Pancreas (tissue), 10 donors: Measurements from ENCODE around the gene FAM53B. TPM values are rescaled to one million over a fixed set of nuclear protein-coding genes. Genes with fewer than 3 reads are reported as not detected.
A peak's percentile ranks its signal among the peaks of the same experiment; 100 is the strongest.

Experiments
- ATAC-seq, 4 donors: fragments of 200-7000 bp; cut with Tn5 transposase; one replicate each; pipeline versions ENCODE4 v1.8.0 to v1.9.1; 2020; ENCODE audit warnings: mild to moderate bottlenecking in 4 of 4, moderate library complexity in 4 of 4
- DNase-seq, 6 donors: peaks; one replicate each; pipeline ENCODE4 v3.0.0-alpha.2; 2020
- FAIRE-seq: peaks from 2 replicates; lab custom pipeline; 2012; peaks lifted over from hg19 to GRCh38; lab: Jason Lieb, UNC
- H3K27ac ChIP-seq, 4 donors: fragments of 200-600 bp; sonication (generic); 1 replicate in 3 of 4; 2 replicates in 1 of 4; pipeline versions ENCODE4 v1.5.0 to v1.8.0; 2020
- H3K27me3 ChIP-seq, 4 donors: fragments of 200-600 bp; one replicate each; pipeline ENCODE4 v1.8.0; 2021
- H3K36me3 ChIP-seq, 3 donors: fragments of 200-600 bp; sonication (generic) in 1 of 3; one replicate each; pipeline versions ENCODE4 v1.5.0 to v1.8.0; 2020 to 2021
- H3K4me1 ChIP-seq, 3 donors: fragments of 200-600 bp; one replicate each; pipeline ENCODE4 v1.8.0; 2021
- H3K4me3 ChIP-seq, 4 donors: fragments of 200-600 bp; sonication (generic) in 2 of 4; one replicate each; pipeline versions ENCODE4 v1.5.0 to v1.8.0; 2020 to 2021
- H3K9me3 ChIP-seq, 4 donors: fragments of 200-600 bp; one replicate each; pipeline ENCODE4 v1.8.0; 2021
- CTCF ChIP-seq, 4 donors: fragments of 200-600 bp; sonication (generic) in 3 of 4; IDR thresholded peaks; one replicate each; pipeline versions ENCODE4 v1.5.0 to v1.8.0; 2021; ENCODE audit warnings: antibody characterized with exemption in 4 of 4
- WGBS, 2 donors: extraction: QIAGEN DNeasy Blood & Tissue Kit; methylation state at CpG; one replicate each; pipeline ENCODE4 v1.1.7; 2013; 5-methylcytosine and 5-hydroxymethylcytosine counted together
- intact Hi-C, 3 donors: fragments of 100-400 bp; cut with DNase I; formaldehyde crosslinking; loops; one replicate each; pipeline versions ENCODE4 v1.11.1 to v1.14.2; 2022
- polyA plus RNA-seq, 2 donors: library from polyadenylated mRNA; stranded (reverse); fragments of 200-250 nt; gene quantifications; one replicate each; pipeline ENCODE4 v1.2.3, GENCODE V29; 2013
- total RNA-seq, 6 donors: library from RNA; stranded (reverse); fragmentation: NEBNext Ultra II Directional in 4 of 6; extraction: Animal tissue kit (Norgen Biotek cat#: 25700) in 4 of 6; gene quantifications; one replicate each; pipeline versions ENCODE4 v1.2.1 to v1.2.4, GENCODE V29; 2021 to 2023
- donor health status: healthy with polysubstance abuse.
- donor health status: DM: no; HTN: no; CAD: no; lungs with moderate emphysema.
- donor health status: DM: no; HTN: no; CAD: no.
- donor health status: control.
- donor health status: control.
- donor health status: Bipolar disorder and iron deficiency.
- donor health status: DM: yes; HTN: yes; CAD: no.
- donor health status: DM: no; HTN: no; CAD: no.
- donor health status: DM: no; HTN: no; CAD: no.
- donor health status: DM: yes; HTN: yes; CAD: no.

FAM53B gene
- total and polyA plus RNA-seq, 8 donors = 5.3 to 16.4 (median 8.5) TPM

GRCh38 chr10:124646483-124647352 is 97.5 kb downstream of the FAM53B start:
- no peak for FAIRE-seq

DNA sequence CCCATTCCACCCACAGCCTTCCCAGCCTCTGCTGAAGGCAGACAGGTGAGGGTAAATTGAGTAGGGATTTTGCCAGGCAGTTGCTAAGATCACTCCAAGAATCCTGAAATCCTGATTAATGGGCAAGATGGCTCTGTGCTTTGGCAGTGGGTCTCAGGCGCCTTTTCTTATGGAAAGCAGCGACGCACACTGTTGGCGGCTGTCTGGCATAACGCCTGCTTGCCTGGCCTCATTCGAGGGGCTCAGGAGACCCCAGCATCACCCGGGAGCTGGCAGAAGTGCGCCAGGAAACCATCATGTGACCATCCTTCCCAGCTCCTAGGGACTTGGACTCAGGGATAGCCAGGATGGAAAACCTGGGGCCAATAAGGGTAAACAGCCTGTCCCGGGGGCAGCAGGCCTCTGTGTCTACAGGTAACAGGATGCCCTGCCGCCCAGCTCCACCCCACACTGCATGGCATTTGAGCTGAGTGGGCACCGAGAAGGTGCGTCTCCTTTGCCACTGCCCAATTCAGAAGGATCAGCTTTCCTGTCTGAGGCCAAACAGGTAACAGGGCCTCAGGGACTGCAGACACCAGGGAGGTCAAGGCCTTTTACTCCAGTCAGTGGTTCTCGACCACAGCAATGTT is 98.6 kb downstream of the FAM53B start:
- H3K27ac ChIP-seq = no peak overlapping the region

More at GRCh38 chr10:124646483-124647352, 97.5 kb downstream of the FAM53B start:
- Histone ChIP-seq H3K27ac (no peak overlapping the region), H3K4me1 (peaks cover 0 to 12% (median 0%) of the 10 kb centered on the region in 3 donors), H3K4me3 (no peak overlapping the region), H3K9me3 (no peaks in the 10 kb centered on the region), H3K27me3 (no peaks in the 10 kb centered on the region), H3K36me3 (no peaks in the 10 kb centered on the region)
- ATAC-seq (peak in 3 of 4 donors; percentile 29 to 52 (median 52)), DNase-seq (peak in 2 of 6 donors; percentile 34 to 53)
- WGBS, 2 donors = 87 to 89% methylated on average over 19 of the region's 19 CpGs
- intact Hi-C loops = no loop called here
- no peak for TF ChIP-seq CTCF (IDR thresholded peaks at IDR 0.05)

DNA sequence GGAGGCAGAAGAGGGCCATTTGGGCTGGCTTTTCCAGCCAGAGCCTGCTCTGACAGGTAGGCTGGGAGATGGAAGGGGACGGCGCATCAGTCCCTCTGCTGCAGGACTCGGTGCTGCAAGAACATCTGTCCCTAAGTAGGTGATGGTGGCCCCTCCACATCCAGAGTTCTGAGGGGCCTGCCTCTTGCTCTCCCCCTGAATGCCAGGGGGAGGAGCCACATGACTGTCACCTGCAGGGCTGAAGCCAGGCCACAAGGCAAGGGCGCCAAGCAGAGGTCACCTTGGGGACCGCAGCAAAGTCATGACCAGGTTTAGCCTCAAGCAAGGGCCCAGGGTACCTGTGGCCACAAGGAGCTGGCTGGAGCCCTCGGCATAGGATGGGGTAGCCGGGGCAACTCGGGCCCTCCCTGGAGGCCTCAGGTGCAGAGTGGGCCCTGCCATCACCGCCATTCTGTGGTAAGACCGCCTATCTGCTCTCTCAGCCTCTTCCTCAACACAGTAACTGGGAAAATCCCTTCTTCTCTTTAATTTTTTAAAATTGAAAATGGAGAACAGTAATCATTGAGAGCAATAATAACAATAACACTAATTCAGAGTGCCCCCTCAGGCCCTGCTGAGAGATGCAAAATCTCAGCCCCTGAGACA is 99.3 kb downstream of the FAM53B start:
- no peak for TF ChIP-seq CTCF (IDR thresholded peaks at IDR 0.05)
- no peak overlapping the region for H3K4me3 ChIP-seq
- H3K4me1 ChIP-seq = peaks cover 0 to 12% (median 0%) of the 10 kb centered on the region in 3 donors
- H3K9me3 ChIP-seq = no peaks in the 10 kb centered on the region
- no peaks in the 10 kb centered on the region for H3K27me3 ChIP-seq
- H3K27ac ChIP-seq = no peak overlapping the region
- FAIRE-seq (no peak), DNase-seq (peak in 1 of 6 donors; percentile 41), ATAC-seq (no peak)
- intact Hi-C loops = no loop called here
- WGBS, 2 donors = 97 to 100% methylated on average over 10 of the region's 10 CpGs
- no peaks in the 10 kb centered on the region for H3K36me3 ChIP-seq

More for the DNA sequence above, 98.6 kb downstream of the FAM53B start:
- no peaks in the 10 kb centered on the region for H3K27me3 ChIP-seq
- no peaks in the 10 kb centered on the region for H3K36me3 ChIP-seq
- no peak for FAIRE-seq
- no peak for ATAC-seq
- 91 to 93% methylated on average over 13 of the region's 13 CpGs for WGBS, 2 donors
- no peaks in the 10 kb centered on the region for H3K9me3 ChIP-seq
- intact Hi-C loops = no loop called here
- DNase-seq = peak in 1 of 6 donors; percentile 30
- no peak overlapping the region for H3K4me3 ChIP-seq
- peaks cover 0 to 12% (median 0%) of the 10 kb centered on the region in 3 donors for H3K4me1 ChIP-seq
- no peak for TF ChIP-seq CTCF (IDR thresholded peaks at IDR 0.05)

DNA sequence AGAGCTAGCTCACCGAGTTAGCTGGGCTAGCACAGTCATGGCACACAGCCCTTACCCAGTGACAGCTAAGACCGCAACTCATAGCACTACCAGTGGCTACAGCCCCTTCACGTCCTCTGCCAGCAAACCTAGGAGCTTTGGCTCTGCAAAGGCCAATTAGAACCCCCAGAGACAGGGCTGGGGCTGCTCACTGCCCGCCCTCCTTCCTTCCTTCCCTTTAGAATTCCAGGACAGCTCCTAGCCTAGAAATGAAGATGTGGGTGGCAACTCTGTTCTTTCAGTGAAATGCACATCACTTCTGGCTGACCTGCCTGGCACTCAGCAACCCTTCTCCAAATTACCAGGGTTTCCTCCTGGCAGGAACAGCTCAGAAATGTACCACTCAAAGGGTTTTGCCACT is 99.9 kb downstream of the FAM53B start:
- no peak for FAIRE-seq
- peaks cover 0 to 10% (median 0%) of the 10 kb centered on the region in 3 donors for H3K4me1 ChIP-seq
- no peak overlapping the region for H3K27ac ChIP-seq

More for the DNA sequence above, 99.9 kb downstream of the FAM53B start:
- intact Hi-C loops = no loop called here
- DNase-seq = no peak
- no peak for ATAC-seq
- WGBS, 2 donors = 91 to 92% methylated on average over 4 of the region's 4 CpGs
- Histone ChIP-seq H3K36me3 (no peaks in the 10 kb centered on the region), H3K9me3 (no peaks in the 10 kb centered on the region), H3K27me3 (no peaks in the 10 kb centered on the region), H3K4me3 (no peak overlapping the region)
- no peak for TF ChIP-seq CTCF (IDR thresholded peaks at IDR 0.05)
